CD4-positive, alpha-beta memory T cell (primary cell): Measurements from ENCODE around the gene IFITM5. TPM values are rescaled to one million over a fixed set of nuclear protein-coding genes. Genes with fewer than 3 reads are reported as not detected.
"Not testable (repeated sequence)": the region's sequence is repeated elsewhere in the genome, so short reads cannot be mapped to it uniquely, and the experiment has no call there.

Experiments used
- CTCF ChIA-PET: fragments of 350-600 bp; sonication (Branson Sonifier 250); formaldehyde crosslinking; loops from one replicate; lab custom pipeline; 2021; ENCODE audit warnings: inconsistent platforms; ENCODE audit not compliant: partially characterized antibody; lab: Charles Lee
- POLR2A ChIA-PET: fragments of 350-600 bp; sonication (Branson Sonifier 250); formaldehyde crosslinking; loops from one replicate; lab custom pipeline; 2021; ENCODE audit not compliant: partially characterized antibody; lab: Charles Lee
- DNase-seq, 5 donors: peaks; one replicate each; pipeline versions ENCODE4 v3.0.0 to v3.0.0-alpha.2; 2020 to 2022; ENCODE audit warnings: mixed read lengths in 1 of 5
- H3K27ac ChIP-seq: one replicate; pipeline ENCODE4 v1.7.0; 2013; ENCODE audit warnings: low read depth, low read length
- H3K27me3 ChIP-seq: 2 replicates; pipeline ENCODE4 v1.7.0; 2013; ENCODE audit warnings: mild to moderate bottlenecking, low read length, moderate library complexity; ENCODE audit not compliant: insufficient read depth
- H3K36me3 ChIP-seq: 2 replicates; pipeline ENCODE4 v1.7.0; 2013; ENCODE audit warnings: mild to moderate bottlenecking, low read length, moderate library complexity; ENCODE audit not compliant: insufficient read depth
- H3K4me1 ChIP-seq: 2 replicates; pipeline ENCODE4 v1.7.0; 2013; ENCODE audit warnings: mild to moderate bottlenecking, low read length, moderate library complexity; ENCODE audit not compliant: insufficient read depth
- H3K4me3 ChIP-seq, 2 donors: one replicate each; pipeline ENCODE4 v1.7.0; 2013; ENCODE audit warnings: low read length in 2 of 2, mild to moderate bottlenecking in 1 of 2
- H3K9me3 ChIP-seq, 2 donors: one replicate each; pipeline ENCODE4 v1.7.0; 2013; ENCODE audit warnings: low read length in 2 of 2, control low read depth in 1 of 2; ENCODE audit not compliant: control insufficient read depth in 1 of 2
- H3K27ac Mint-ChIP-seq, 7 donors: one replicate each; pipeline ENCODE4 v1.8.0; 2020 to 2021; ENCODE audit warnings: mixed read lengths in 7 of 7, mild to moderate bottlenecking in 6 of 7, inconsistent platforms in 3 of 7, moderate library complexity in 3 of 7
- H3K27me3 Mint-ChIP-seq, 2 donors: one replicate each; pipeline ENCODE4 v1.8.0; 2020 to 2021; ENCODE audit warnings: mixed read lengths in 2 of 2
- H3K36me3 Mint-ChIP-seq, 2 donors: one replicate each; pipeline ENCODE4 v1.8.0; 2020 to 2021; ENCODE audit warnings: mixed read lengths in 2 of 2, inconsistent platforms in 1 of 2, mild to moderate bottlenecking in 1 of 2
- H3K4me1 Mint-ChIP-seq, 4 donors: one replicate each; pipeline ENCODE4 v1.8.0; 2020 to 2021; ENCODE audit warnings: mixed read lengths in 4 of 4, mild to moderate bottlenecking in 1 of 4
- H3K4me3 Mint-ChIP-seq, 8 donors: one replicate each; pipeline ENCODE4 v1.8.0; 2020 to 2021; ENCODE audit warnings: mixed read lengths in 8 of 8, mild to moderate bottlenecking in 7 of 8, moderate library complexity in 6 of 8, inconsistent platforms in 3 of 8
- H3K9me3 Mint-ChIP-seq, 8 donors: one replicate each; pipeline ENCODE4 v1.8.0; 2020 to 2021; ENCODE audit warnings: mixed read lengths in 8 of 8, mild to moderate bottlenecking in 5 of 8, inconsistent platforms in 3 of 8, moderate library complexity in 1 of 8
- intact Hi-C: fragments of 100-400 bp; cut with micrococcal nuclease; formaldehyde crosslinking; loops from one replicate; pipeline ENCODE4 v1.15.1; 2023
- polyA plus RNA-seq, 2 donors: library from polyadenylated mRNA; unstranded; fragments of 300-500 nt; fragmentation: Illumina TruSeq; gene quantifications; one replicate each; pipeline ENCODE4 v1.2.3, GENCODE V29; 2021
- total RNA-seq, 2 experiments: library from RNA; stranded (reverse); gene quantifications; one replicate each; pipeline ENCODE4 v1.2.3, GENCODE V29; 2021

IFITM5 gene
- total and polyA plus RNA-seq, 4 experiments from 2014 or later = not detected

DNA sequence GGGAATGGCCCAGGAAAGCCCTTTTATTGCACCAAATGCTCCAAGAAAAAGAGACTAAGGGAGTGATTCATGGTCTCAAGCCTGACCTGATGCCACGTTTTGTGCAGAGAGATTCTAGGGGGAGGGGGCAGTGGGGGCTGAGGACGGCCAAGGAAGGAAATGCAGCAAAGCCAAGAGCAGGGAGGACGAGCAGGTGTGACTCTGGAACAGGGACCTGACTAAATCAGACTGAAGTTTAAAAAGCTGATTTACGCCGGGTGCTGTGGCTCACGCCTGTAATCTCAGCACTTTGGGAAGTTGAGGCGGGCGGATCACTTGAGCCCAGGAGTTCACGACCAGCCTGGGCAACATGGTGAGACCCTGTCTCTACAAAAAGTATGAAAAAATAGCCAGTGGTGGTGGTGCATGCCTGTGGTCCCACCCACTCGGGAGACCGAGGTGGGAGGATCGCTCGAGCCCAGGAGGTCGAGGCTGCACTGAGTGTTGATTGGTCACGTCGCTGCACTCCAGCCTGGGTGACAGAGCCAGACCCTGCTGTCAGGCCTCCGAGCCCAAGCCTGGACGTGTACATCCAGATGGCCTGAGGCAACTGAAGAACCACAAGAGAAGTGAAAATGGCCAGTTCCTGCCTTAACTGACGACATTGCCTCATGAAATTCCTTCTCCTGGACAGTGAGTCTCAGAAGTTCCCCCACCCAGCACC, 32.2 kb upstream of the IFITM5 start:
- no peak overlapping the region for H3K27ac ChIP-seq
- H3K27me3 Mint-ChIP-seq = no peaks in the 10 kb centered on the region
- H3K4me1 ChIP-seq = peaks cover 43% of the 10 kb centered on the region
- H3K4me1 Mint-ChIP-seq = peaks cover 19 to 69% (median 42%) of the 10 kb centered on the region in 4 donors
- ChIA-PET CTCF (interaction anchor here (1.2 kb wide), 1 partner anchor 15 kb away, joined by 5 read pairs; no protein-coding TSS in a partner anchor), POLR2A (no interaction called here)
- peak overlapping the region; percentile 22 to 79 (median 72) for H3K4me3 Mint-ChIP-seq
- intact Hi-C loops = no loop called here
- no peak for DNase-seq
- no peaks in the 10 kb centered on the region for H3K9me3 ChIP-seq
- no peak overlapping the region for H3K4me3 ChIP-seq
- H3K36me3 Mint-ChIP-seq = no peaks in the 10 kb centered on the region
- peak overlapping the region in 3 of 7 donors; percentile 64 to 73 (median 72) for H3K27ac Mint-ChIP-seq
- H3K36me3 ChIP-seq = no peaks in the 10 kb centered on the region
- H3K9me3 Mint-ChIP-seq = peaks cover 0 to under 1% (median 0%) of the 10 kb centered on the region in 8 donors
- no peaks in the 10 kb centered on the region for H3K27me3 ChIP-seq

DNA sequence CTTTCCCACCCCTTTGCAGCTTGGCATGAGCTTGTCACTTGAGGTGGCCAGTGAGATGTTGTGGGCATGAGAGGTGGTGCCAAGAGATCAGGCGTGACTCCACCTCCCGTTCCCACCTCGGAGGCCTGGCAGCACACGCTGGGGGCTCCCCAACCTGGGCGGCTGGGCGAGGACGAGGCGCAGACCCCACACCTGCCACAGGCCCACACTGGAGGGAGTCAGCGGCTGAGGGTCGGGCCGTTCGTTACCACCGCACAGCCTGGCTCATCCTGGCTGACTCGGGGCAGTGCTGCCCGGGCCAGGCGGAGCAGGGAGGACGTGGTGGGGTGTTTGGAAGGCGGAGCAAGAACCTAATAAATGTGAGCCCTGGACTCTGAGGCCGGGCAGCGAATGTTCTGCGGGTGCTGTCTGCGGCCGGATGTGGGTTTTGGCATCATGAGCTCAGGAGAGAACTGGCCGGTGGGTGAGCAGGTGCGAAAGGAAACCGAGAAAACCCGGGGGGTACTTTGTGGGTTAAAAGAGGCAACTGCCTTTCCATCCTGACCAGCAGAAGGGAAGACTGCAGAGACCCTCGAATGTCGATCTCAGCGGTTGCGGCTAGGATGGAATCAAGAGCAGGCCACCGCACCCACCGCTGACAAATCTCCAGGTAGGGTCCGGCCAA, 31.5 kb upstream of the IFITM5 start:
- intact Hi-C loops = no loop called here

DNA sequence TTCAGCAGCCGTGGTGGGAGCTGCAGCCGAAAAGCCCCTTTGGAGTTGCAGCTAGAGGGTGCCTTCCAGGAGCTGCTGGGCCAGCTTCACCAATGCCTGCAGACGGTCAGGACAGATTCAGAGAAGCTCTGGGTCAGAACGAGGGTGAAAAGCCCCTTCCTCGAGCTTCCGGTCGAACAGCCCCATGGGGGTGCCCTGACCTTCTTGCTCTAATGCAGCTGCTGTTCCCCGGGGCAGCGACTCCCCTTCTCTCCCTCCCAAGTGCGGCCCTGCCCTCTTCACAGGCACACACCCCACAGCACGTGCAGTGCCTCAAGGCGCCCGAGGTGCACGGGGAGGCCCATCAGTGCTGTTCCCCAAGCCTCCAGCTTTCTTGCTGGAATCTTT, 31.0 kb upstream of the IFITM5 start:
- Mint-ChIP-seq H3K9me3 (peaks cover 0 to 2% (median 0%) of the 10 kb centered on the region in 8 donors), H3K4me1 (peaks cover 28 to 72% (median 47%) of the 10 kb centered on the region in 4 donors), H3K27ac (peak overlapping the region in 3 of 7 donors; percentile 19 to 83 (median 30)), H3K27me3 (no peaks in the 10 kb centered on the region), H3K4me3 (peak overlapping the region in 3 of 8 donors; percentile 13 to 72 (median 36)), H3K36me3 (no peaks in the 10 kb centered on the region)
- Histone ChIP-seq H3K9me3 (no peaks in the 10 kb centered on the region), H3K4me1 (peaks cover 50% of the 10 kb centered on the region), H3K27ac (no peak overlapping the region), H3K27me3 (no peaks in the 10 kb centered on the region), H3K4me3 (no peak overlapping the region), H3K36me3 (no peaks in the 10 kb centered on the region)
- intact Hi-C loops = no loop called here
- no peak for DNase-seq
- ChIA-PET CTCF (interaction anchor here (1.9 to 2.8 kb wide), 3 partner anchors 9 to 24 kb away, joined by 4 to 18 read pairs (median 10); no protein-coding TSS in a partner anchor), POLR2A (interaction anchor here (1.0 to 1.9 kb wide), 4 partner anchors 17 to 42 kb away, joined by 3 to 16 read pairs (median 6); partner anchors contain the start of gene PGGHG)

More for the DNA sequence above, 31.5 kb upstream of the IFITM5 start:
- no peak for DNase-seq
- Histone ChIP-seq H3K4me1 (peaks cover 46% of the 10 kb centered on the region), H3K27ac (no peak overlapping the region), H3K36me3 (no peaks in the 10 kb centered on the region), H3K4me3 (no peak overlapping the region), H3K27me3 (no peaks in the 10 kb centered on the region), H3K9me3 (no peaks in the 10 kb centered on the region)
- Mint-ChIP-seq H3K36me3 (no peaks in the 10 kb centered on the region), H3K4me1 (peaks cover 26 to 69% (median 44%) of the 10 kb centered on the region in 4 donors), H3K9me3 (peaks cover 0 to 2% (median 0%) of the 10 kb centered on the region in 8 donors), H3K27ac (peak overlapping the region in 6 of 7 donors; percentile 27 to 80 (median 68)), H3K4me3 (peak overlapping the region; percentile 22 to 79 (median 72)), H3K27me3 (no peaks in the 10 kb centered on the region)
- ChIA-PET CTCF (interaction anchor here (1.2 to 2.8 kb wide), 4 partner anchors 8 to 23 kb away, joined by 4 to 18 read pairs (median 8); no protein-coding TSS in a partner anchor), POLR2A (interaction anchor here (1.0 to 1.9 kb wide), 3 partner anchors 16 to 43 kb away, joined by 3 to 16 read pairs (median 7); partner anchors contain the start of gene PGGHG)

- Histone ChIP-seq H3K9me3 (no peaks in the 10 kb centered on the region), H3K36me3 (no peaks in the 10 kb centered on the region), H3K4me1 (peaks cover 50% of the 10 kb centered on the region), H3K27me3 (no peaks in the 10 kb centered on the region), H3K27ac (no peak overlapping the region), H3K4me3 (no peak overlapping the region)
- CTCF ChIA-PET = interaction anchor here (0.7 to 2.8 kb wide), 4 partner anchors 9 to 24 kb away, joined by 4 to 18 read pairs (median 7); no protein-coding TSS in a partner anchor
- DNase-seq = no peak
- peak overlapping the region in 6 of 7 donors; percentile 65 to 89 (median 80) for H3K27ac Mint-ChIP-seq
- H3K4me1 Mint-ChIP-seq = peaks cover 29 to 76% (median 48%) of the 10 kb centered on the region in 4 donors
- no peaks in the 10 kb centered on the region for H3K36me3 Mint-ChIP-seq
- POLR2A ChIA-PET = interaction anchor here (1.3 to 1.9 kb wide), 5 partner anchors 13 to 42 kb away, joined by 4 to 16 read pairs (median 6); partner anchors contain the start of gene PGGHG
- no peaks in the 10 kb centered on the region for H3K27me3 Mint-ChIP-seq
- intact Hi-C loops = no loop called here
- peaks cover 0 to 2% (median 0%) of the 10 kb centered on the region in 8 donors for H3K9me3 Mint-ChIP-seq
- H3K4me3 Mint-ChIP-seq = peak overlapping the region in 5 of 8 donors; percentile 4 to 43 (median 36)
Observed at GRCh38 chr11:329886-330253, 30.5 kb upstream of the IFITM5 start.

DNA sequence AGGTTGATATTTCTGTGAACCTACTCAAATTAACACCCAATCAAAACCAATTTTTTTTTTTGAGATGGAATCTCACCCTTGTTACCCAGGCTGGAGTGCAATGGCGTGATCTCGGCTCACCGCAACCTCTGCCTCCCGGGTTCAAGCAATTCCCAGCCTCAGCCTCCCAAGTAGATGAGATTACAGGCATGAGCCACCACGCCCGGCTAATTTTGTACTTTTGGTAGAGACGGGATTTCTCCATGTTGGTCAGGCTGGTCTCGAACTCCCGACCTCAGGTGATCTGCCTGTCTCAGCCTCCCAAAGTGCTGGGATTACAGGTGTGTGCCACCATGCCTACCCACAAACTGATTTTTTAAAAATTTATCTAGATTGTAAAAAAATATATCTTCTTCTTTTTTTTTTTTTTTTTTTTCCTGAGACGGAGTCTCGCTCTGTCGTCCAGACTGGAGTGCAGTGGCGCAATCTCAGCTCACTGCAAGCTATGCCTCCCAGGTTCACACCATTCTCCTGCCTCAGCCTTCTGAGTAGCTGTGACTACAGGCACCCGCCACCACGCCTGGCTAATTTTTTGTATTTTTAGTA, 29.3 kb upstream of the IFITM5 start:
- H3K4me1 ChIP-seq = peaks cover 50% of the 10 kb centered on the region
- DNase-seq = not testable (repeated sequence)
- H3K4me3 Mint-ChIP-seq = peak overlapping the region in 1 of 8 donors; percentile 43

GRCh38 chr11:328012-328411, 28.7 kb upstream of the IFITM5 start:
- H3K36me3 ChIP-seq = no peaks in the 10 kb centered on the region
- H3K9me3 Mint-ChIP-seq = peaks cover 0 to 2% (median 0%) of the 10 kb centered on the region in 8 donors
- CTCF ChIA-PET = interaction anchor here (1.4 to 2.8 kb wide), 5 partner anchors 16 to 77 kb away, joined by 3 to 18 read pairs (median 4); no protein-coding TSS in a partner anchor
- H3K4me1 Mint-ChIP-seq = peaks cover 33 to 88% (median 57%) of the 10 kb centered on the region in 4 donors
- H3K27me3 Mint-ChIP-seq = no peaks in the 10 kb centered on the region
- H3K27ac ChIP-seq = no peak overlapping the region
- H3K36me3 Mint-ChIP-seq = no peaks in the 10 kb centered on the region
- H3K4me3 ChIP-seq = no peak overlapping the region
- H3K27ac Mint-ChIP-seq = peak overlapping the region in 6 of 7 donors; percentile 17 to 86 (median 40)
- DNase-seq = no peak
- H3K4me1 ChIP-seq = peaks cover 50% of the 10 kb centered on the region
- intact Hi-C loops = no loop called here
- peak overlapping the region in 1 of 8 donors; percentile 35 for H3K4me3 Mint-ChIP-seq
- H3K27me3 ChIP-seq = no peaks in the 10 kb centered on the region
- POLR2A ChIA-PET = interaction anchor here (1.4 to 4.5 kb wide), 6 partner anchors 11 to 120 kb away, joined by 4 to 42 read pairs (median 6); partner anchors contain the start of genes BET1L, IFITM1, PGGHG and RIC8A
- H3K9me3 ChIP-seq = no peaks in the 10 kb centered on the region

More for the DNA sequence above, 29.3 kb upstream of the IFITM5 start:
- H3K27ac ChIP-seq, H3K36me3 ChIP-seq, H3K27me3 Mint-ChIP-seq, H3K27me3 ChIP-seq, H3K9me3 Mint-ChIP-seq, H3K9me3 ChIP-seq, intact Hi-C loops, H3K4me3 ChIP-seq, H3K36me3 Mint-ChIP-seq: not testable (repeated sequence)
- CTCF ChIA-PET = interaction anchor here (2.1 to 2.8 kb wide), 2 partner anchors 11 to 25 kb away, joined by 10 to 18 read pairs; no protein-coding TSS in a partner anchor
- peaks cover 33 to 87% (median 57%) of the 10 kb centered on the region in 4 donors for H3K4me1 Mint-ChIP-seq
- H3K27ac Mint-ChIP-seq = peak overlapping the region in 4 of 7 donors; percentile 83 to 89 (median 84)
- POLR2A ChIA-PET = interaction anchor here (1.3 to 2.1 kb wide), 6 partner anchors 12 to 41 kb away, joined by 4 to 16 read pairs (median 6); partner anchors contain the start of gene PGGHG
